IMR-90 (cell line): ENCODE measurements around the gene HOXC5. TPM values are rescaled to one million over a fixed set of nuclear protein-coding genes. Genes with fewer than 3 reads are reported as not detected.

Experiments
- ATAC-seq: fragments of 200-7000 bp; cut with Tn5 transposase; 2 replicates; pipeline ENCODE4 v1.9.1; 2020; ENCODE audit warnings: low read depth, mild to moderate bottlenecking, moderate library complexity
- BruUV-seq: library from RNA; stranded (reverse); fragments of 400-500 nt; replicated peaks from 2 replicates; lab custom pipeline; 2021; lab: Mats Ljungman, UMichigan
- CTCF ChIA-PET: fragments of 300-600 bp; formaldehyde crosslinking; extraction: SDS; loops from one replicate; lab custom pipeline; 2021; ENCODE audit warnings: antibody characterized with exemption; lab: Yijun Ruan, JAX
- POLR2A ChIA-PET: fragments of 300-600 bp; sonication (Branson Sonifier 250); formaldehyde crosslinking; loops from one replicate; lab custom pipeline; 2022; ENCODE audit warnings: antibody characterized with exemption; ENCODE audit not compliant: unreplicated experiment; lab: Charles Lee
- DNase-seq: peaks from one replicate; pipeline ENCODE4 v3.0.0; 2013
- H2AFZ ChIP-seq: replicated peaks from 2 replicates; pipeline ENCODE3; 2013; ENCODE audit warnings: low read length, mild to moderate bottlenecking; ENCODE audit not compliant: poor library complexity
- H2AK5ac ChIP-seq: 2 replicates; pipeline ENCODE4 v1.6.1; 2013; ENCODE audit warnings: low read depth, low read length, inconsistent platforms
- H2AK9ac ChIP-seq: replicated peaks from 2 replicates; pipeline ENCODE3; 2013; ENCODE audit warnings: mild to moderate bottlenecking, low read depth, low read length, moderate library complexity; ENCODE audit not compliant: poor library complexity
- H2BK120ac ChIP-seq: 2 replicates; pipeline ENCODE4 v1.6.1; 2013; ENCODE audit warnings: low read depth, low read length, inconsistent platforms
- H2BK15ac ChIP-seq: 3 replicates; pipeline ENCODE4 v1.6.1; 2013; ENCODE audit warnings: low read depth, low read length, inconsistent platforms
- H2BK20ac ChIP-seq: 2 replicates; pipeline ENCODE4 v1.6.1; 2013; ENCODE audit warnings: low read depth, mild to moderate bottlenecking, inconsistent platforms, low read length, moderate library complexity
- H2BK5ac ChIP-seq: 2 replicates; pipeline ENCODE4 v1.6.1; 2013; ENCODE audit warnings: mild to moderate bottlenecking, low read depth, low read length, inconsistent platforms; ENCODE audit not compliant: poor library complexity, severe bottlenecking
- H3K14ac ChIP-seq: replicated peaks from 2 replicates; pipeline ENCODE4 v1.6.1; 2013; ENCODE audit warnings: low read depth, low read length, inconsistent platforms
- H3K18ac ChIP-seq: 2 replicates; pipeline ENCODE4 v1.6.1; 2013; ENCODE audit warnings: low read depth, low read length, control low read depth
- H3K23ac ChIP-seq: 2 replicates; pipeline ENCODE4 v1.6.1; 2013; ENCODE audit warnings: low read depth, low read length, inconsistent platforms
- H3K27ac ChIP-seq: 2 replicates; pipeline ENCODE4 v1.5.1; 2013; ENCODE audit warnings: mild to moderate bottlenecking, control low read depth, low read length; ENCODE audit not compliant: insufficient read depth
- H3K27me3 ChIP-seq: 2 replicates; pipeline ENCODE4 v1.6.1; 2013; ENCODE audit warnings: low read length; ENCODE audit not compliant: control insufficient read depth, insufficient read depth
- H3K36me3 ChIP-seq: 2 replicates; pipeline ENCODE4 v1.6.1; 2013; ENCODE audit warnings: low read length, mixed read lengths; ENCODE audit not compliant: control insufficient read depth, insufficient read depth
- H3K4ac ChIP-seq: 2 replicates; pipeline ENCODE4 v1.6.1; 2013; ENCODE audit warnings: low read depth, low read length, inconsistent platforms
- H3K4me1 ChIP-seq: 2 replicates; pipeline ENCODE4 v1.6.1; 2013; ENCODE audit warnings: low read length, mixed read lengths; ENCODE audit not compliant: control insufficient read depth, insufficient read depth
- H3K4me2 ChIP-seq: 2 replicates; pipeline ENCODE4 v1.6.1; 2013; ENCODE audit warnings: low read depth, mild to moderate bottlenecking, control low read depth, low read length, moderate library complexity
- H3K4me3 ChIP-seq: 2 replicates; pipeline ENCODE4 v1.5.1; 2013; ENCODE audit warnings: low read depth, mild to moderate bottlenecking, control low read depth, low read length, moderate library complexity; ENCODE audit not compliant: insufficient read depth
- H3K56ac ChIP-seq: 2 replicates; pipeline ENCODE4 v1.6.1; 2013; ENCODE audit warnings: low read length, inconsistent platforms; ENCODE audit not compliant: insufficient read depth; ENCODE audit errors: extremely low read depth
- H3K79me1 ChIP-seq, 2 experiments: 2 replicates each; pipeline ENCODE4 v1.6.1; 2013; ENCODE audit warnings: low read length in 2 of 2, inconsistent platforms in 1 of 2, low read depth in 1 of 2
- H3K9ac ChIP-seq: 2 replicates; pipeline ENCODE4 v1.6.1; 2013; ENCODE audit warnings: low read depth, low read length, control low read depth
- H3K9me1 ChIP-seq: 2 replicates; pipeline ENCODE4 v1.6.1; 2013; ENCODE audit warnings: low read length, inconsistent platforms; ENCODE audit not compliant: insufficient read depth
- H3K9me3 ChIP-seq: 2 replicates; pipeline ENCODE4 v1.6.1; 2013; ENCODE audit warnings: low read length; ENCODE audit not compliant: control insufficient read depth, insufficient read depth
- H4K20me1 ChIP-seq: 2 replicates; pipeline ENCODE4 v1.6.1; 2013; ENCODE audit warnings: low read length, inconsistent platforms; ENCODE audit not compliant: insufficient read depth
- H4K5ac ChIP-seq: 2 replicates; pipeline ENCODE4 v1.6.1; 2013; ENCODE audit warnings: mild to moderate bottlenecking, low read depth, low read length, control low read depth
- H4K8ac ChIP-seq, 2 experiments: 2 replicates each; pipeline ENCODE4 v1.6.1; 2013; ENCODE audit warnings: low read depth in 2 of 2, low read length in 2 of 2, control low read depth in 1 of 2, inconsistent platforms in 1 of 2
- H4K91ac ChIP-seq: 2 replicates; pipeline ENCODE4 v1.6.1; 2013; ENCODE audit warnings: low read depth, low read length, inconsistent platforms; ENCODE audit not compliant: insufficient read depth
- CEBPB ChIP-seq: IDR thresholded peaks from 2 replicates; pipeline ENCODE4 v1.6.1; 2012; ENCODE audit warnings: low read depth, low read length, improper control_type of control experiment
- CHD1 ChIP-seq: IDR thresholded peaks from 2 replicates; pipeline ENCODE4 v1.6.1; 2012; ENCODE audit warnings: low read depth, low read length, improper control_type of control experiment
- FOS ChIP-seq: fragments of 150-350 bp; IDR thresholded peaks from 2 replicates; pipeline ENCODE4 v1.6.1; 2016; ENCODE audit warnings: low read depth, low read length
- MAFK ChIP-seq: IDR thresholded peaks from 2 replicates; pipeline ENCODE4 v1.6.1; 2012; ENCODE audit warnings: low read depth, low read length, improper control_type of control experiment
- MAZ ChIP-seq: IDR thresholded peaks from 2 replicates; pipeline ENCODE4 v1.6.1; 2012; ENCODE audit warnings: low read depth, mild to moderate bottlenecking, low read length, improper control_type of control experiment, moderate library complexity, borderline replicate concordance
- MXI1 ChIP-seq: IDR thresholded peaks from 2 replicates; pipeline ENCODE4 v1.6.1; 2012; ENCODE audit warnings: low read depth, mild to moderate bottlenecking, low read length, moderate library complexity, borderline replicate concordance
- NFE2L2 ChIP-seq: fragments of 150-350 bp; IDR thresholded peaks from 2 replicates; pipeline ENCODE4 v1.6.1; 2016; ENCODE audit warnings: low read depth, mild to moderate bottlenecking, low read length
- POLR2A ChIP-seq: IDR thresholded peaks from 2 replicates; pipeline ENCODE4 v1.6.1; 2012; ENCODE audit warnings: mild to moderate bottlenecking, low read depth, low read length
- RAD21 ChIP-seq: IDR thresholded peaks from 2 replicates; pipeline ENCODE4 v1.6.1; 2012; ENCODE audit warnings: low read length, improper control_type of control experiment
- RCOR1 ChIP-seq: IDR thresholded peaks from 2 replicates; pipeline ENCODE4 v1.6.1; 2012; ENCODE audit warnings: mild to moderate bottlenecking, low read length, improper control_type of control experiment; ENCODE audit not compliant: insufficient replicate concordance
- RFX5 ChIP-seq: IDR thresholded peaks from 2 replicates; pipeline ENCODE4 v1.8.0; 2012; ENCODE audit warnings: low read depth, mild to moderate bottlenecking, low read length, moderate library complexity
- SMC3 ChIP-seq: fragments of 150-350 bp; IDR thresholded peaks from 2 replicates; pipeline ENCODE4 v1.6.1; 2016; ENCODE audit warnings: low read depth, mild to moderate bottlenecking, antibody characterized with exemption, low read length, moderate library complexity
- dilution Hi-C: fragments of 300-500 bp; cut with HindIII; formaldehyde crosslinking; loops from one replicate; pipeline ENCODE4 v1.14.3; 2018; ENCODE audit warnings: low sequenced_read_pairs; ENCODE audit not compliant: unreplicated experiment
- in situ Hi-C: fragments of 300-500 bp; cut with MboI; formaldehyde crosslinking; loops from 3 replicates; pipeline ENCODE4 v1.14.3; 2019; ENCODE audit warnings: low sequenced_read_pairs, inconsistent platforms, mixed read lengths
- intact Hi-C: fragments of 100-400 bp; cut with micrococcal nuclease; formaldehyde crosslinking; loops from 2 replicates; pipeline ENCODE4 v1.10.0; 2022
- polyA plus RNA-seq, 3 experiments: library from polyadenylated mRNA; depleted of rRNA; stranded (reverse); fragments of >200 nt; gene quantifications; 2 replicates each; pipeline ENCODE4 v1.2.3, GENCODE V29; 2012; ENCODE audit warnings: low replicate concordance in 1 of 3
- total RNA-seq: library from RNA; depleted of rRNA; stranded (reverse); fragments of >200 nt; gene quantifications from 2 replicates; pipeline ENCODE4 v1.2.3, GENCODE V29; 2012
- TF ChIP-seq, protein P1 (sequence below): fragments of 150-350 bp; IDR thresholded peaks from 2 replicates; pipeline ENCODE4 v1.6.1; 2016; ENCODE audit warnings: low read depth, mild to moderate bottlenecking, low read length, moderate library complexity, borderline replicate concordance
- TF ChIP-seq, protein P2 (sequence below): fragments of 150-350 bp; IDR thresholded peaks from 2 replicates; pipeline ENCODE4 v1.6.1; 2017; ENCODE audit warnings: mild to moderate bottlenecking, antibody characterized with exemption, low read length, low read depth
- TF ChIP-seq, protein P3 (sequence below): conservative IDR thresholded peaks from 2 replicates; pipeline ENCODE4 v1.5.1; 2012; ENCODE audit warnings: mild to moderate bottlenecking, low read depth, low read length, improper control_type of control experiment

HOXC5 gene
- total and polyA plus RNA-seq, 2 of the 4 experiments (the other 2 are of a cell fraction) = not detected

DNA sequence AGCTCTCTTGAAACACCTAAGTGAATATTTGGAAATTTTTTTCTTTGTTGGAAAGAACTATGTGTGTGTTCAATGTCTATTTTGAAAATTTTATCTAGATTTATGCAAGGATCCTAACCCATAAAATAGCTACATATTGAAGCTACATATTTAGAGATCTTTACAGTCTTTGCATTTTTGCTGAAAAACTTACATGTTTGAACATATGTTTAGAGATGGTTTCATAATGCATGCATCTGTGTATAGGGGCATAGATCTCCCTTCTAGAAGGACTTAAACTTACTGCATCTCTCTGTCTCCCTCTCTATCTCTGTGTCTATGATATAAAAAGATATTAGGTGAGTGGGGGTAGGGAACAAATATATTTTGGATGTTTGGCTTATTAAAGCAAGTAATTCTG, 12.6 kb downstream of the HOXC5 start:
- Histone ChIP-seq H3K4me3 (no peak overlapping the region), H3K36me3 (no peaks in the 10 kb centered on the region), H3K56ac (no peak overlapping the region), H4K20me1 (no peaks in the 10 kb centered on the region), H3K27me3 (peaks cover 71% of the 10 kb centered on the region), H3K4ac (no peak overlapping the region), H3K23ac (no peak overlapping the region), H4K8ac (no peak overlapping the region), H3K79me1 (no peaks in the 10 kb centered on the region), H3K18ac (no peak overlapping the region), H2BK120ac (no peak overlapping the region), H2BK20ac (no peak overlapping the region), H3K14ac (no peak overlapping the region), H2BK15ac (no peak overlapping the region), H2AK9ac (no peak overlapping the region), H3K9me3 (no peaks in the 10 kb centered on the region), H2AK5ac (no peak overlapping the region), H2BK5ac (no peak overlapping the region), H2AFZ (no peak overlapping the region), H3K4me1 (no peaks in the 10 kb centered on the region), H3K9ac (no peak overlapping the region), H4K91ac (no peak overlapping the region), H3K4me2 (no peak overlapping the region), H3K9me1 (no peaks in the 10 kb centered on the region), H3K27ac (no peak overlapping the region), H4K5ac (no peak overlapping the region)
- BruUV-seq = no TSS peak
- no peak for TF ChIP-seq SMC3
- TF ChIP-seq, protein P1, sequence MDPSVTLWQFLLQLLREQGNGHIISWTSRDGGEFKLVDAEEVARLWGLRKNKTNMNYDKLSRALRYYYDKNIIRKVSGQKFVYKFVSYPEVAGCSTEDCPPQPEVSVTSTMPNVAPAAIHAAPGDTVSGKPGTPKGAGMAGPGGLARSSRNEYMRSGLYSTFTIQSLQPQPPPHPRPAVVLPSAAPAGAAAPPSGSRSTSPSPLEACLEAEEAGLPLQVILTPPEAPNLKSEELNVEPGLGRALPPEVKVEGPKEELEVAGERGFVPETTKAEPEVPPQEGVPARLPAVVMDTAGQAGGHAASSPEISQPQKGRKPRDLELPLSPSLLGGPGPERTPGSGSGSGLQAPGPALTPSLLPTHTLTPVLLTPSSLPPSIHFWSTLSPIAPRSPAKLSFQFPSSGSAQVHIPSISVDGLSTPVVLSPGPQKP = no peak
- TF ChIP-seq, protein P2, sequence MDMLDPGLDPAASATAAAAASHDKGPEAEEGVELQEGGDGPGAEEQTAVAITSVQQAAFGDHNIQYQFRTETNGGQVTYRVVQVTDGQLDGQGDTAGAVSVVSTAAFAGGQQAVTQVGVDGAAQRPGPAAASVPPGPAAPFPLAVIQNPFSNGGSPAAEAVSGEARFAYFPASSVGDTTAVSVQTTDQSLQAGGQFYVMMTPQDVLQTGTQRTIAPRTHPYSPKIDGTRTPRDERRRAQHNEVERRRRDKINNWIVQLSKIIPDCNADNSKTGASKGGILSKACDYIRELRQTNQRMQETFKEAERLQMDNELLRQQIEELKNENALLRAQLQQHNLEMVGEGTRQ = no peak
- no peak for TF ChIP-seq RAD21
- TF ChIP-seq, protein P3, sequence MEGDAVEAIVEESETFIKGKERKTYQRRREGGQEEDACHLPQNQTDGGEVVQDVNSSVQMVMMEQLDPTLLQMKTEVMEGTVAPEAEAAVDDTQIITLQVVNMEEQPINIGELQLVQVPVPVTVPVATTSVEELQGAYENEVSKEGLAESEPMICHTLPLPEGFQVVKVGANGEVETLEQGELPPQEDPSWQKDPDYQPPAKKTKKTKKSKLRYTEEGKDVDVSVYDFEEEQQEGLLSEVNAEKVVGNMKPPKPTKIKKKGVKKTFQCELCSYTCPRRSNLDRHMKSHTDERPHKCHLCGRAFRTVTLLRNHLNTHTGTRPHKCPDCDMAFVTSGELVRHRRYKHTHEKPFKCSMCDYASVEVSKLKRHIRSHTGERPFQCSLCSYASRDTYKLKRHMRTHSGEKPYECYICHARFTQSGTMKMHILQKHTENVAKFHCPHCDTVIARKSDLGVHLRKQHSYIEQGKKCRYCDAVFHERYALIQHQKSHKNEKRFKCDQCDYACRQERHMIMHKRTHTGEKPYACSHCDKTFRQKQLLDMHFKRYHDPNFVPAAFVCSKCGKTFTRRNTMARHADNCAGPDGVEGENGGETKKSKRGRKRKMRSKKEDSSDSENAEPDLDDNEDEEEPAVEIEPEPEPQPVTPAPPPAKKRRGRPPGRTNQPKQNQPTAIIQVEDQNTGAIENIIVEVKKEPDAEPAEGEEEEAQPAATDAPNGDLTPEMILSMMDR = no peak
- no peak for TF ChIP-seq POLR2A
- TF ChIP-seq MAZ = no peak
- no peak for TF ChIP-seq CHD1
- no peak for TF ChIP-seq RCOR1
- no peak for TF ChIP-seq RFX5
- no peak for TF ChIP-seq NFE2L2
- TF ChIP-seq FOS = no peak
- no peak for TF ChIP-seq MXI1
- TF ChIP-seq MAFK = no peak
- no peak for TF ChIP-seq CEBPB
- DNase-seq (no peak), ATAC-seq (no peak)
- CTCF ChIA-PET = no interaction called here
- POLR2A ChIA-PET = no interaction called here
- intact Hi-C loops = no loop called here
- in situ Hi-C loops = no loop called here
- dilution Hi-C loops = no loop called here
